ENCODE data around the gene NGFR. TPM values are rescaled to one million over a fixed set of nuclear protein-coding genes. Genes with fewer than 3 reads are reported as not detected.

Gene NGFR
- total RNA-seq, 1 donor from 2014 or later = 4.5 TPM

- H3K36me3 Mint-ChIP-seq (ENCODE audit: low read depth, unreplicated experiment) = peaks cover 4% of the 10 kb centered on the region
- DNase-seq (ENCODE audit: low spot score) = no peak
- no peak overlapping the region for H3K4me3 Mint-ChIP-seq (ENCODE audit: unreplicated experiment)
- H3K27me3 Mint-ChIP-seq (ENCODE audit: unreplicated experiment) = no peaks in the 10 kb centered on the region
- H3K27ac Mint-ChIP-seq (ENCODE audit: unreplicated experiment) = no peak overlapping the region
- no peaks in the 10 kb centered on the region for H3K9me3 Mint-ChIP-seq (ENCODE audit: unreplicated experiment)
- no peak for TF ChIP-seq CTCF (IDR thresholded peaks at IDR 0.05; ENCODE audit: unreplicated experiment)
- no peaks in the 10 kb centered on the region for H3K4me1 Mint-ChIP-seq (ENCODE audit: unreplicated experiment)
Observed at GRCh38 chr17:49555495-49556222, 60.6 kb downstream of the NGFR start.

GRCh38 chr17:49556223-49556943, 61.3 kb downstream of the NGFR start:
- Mint-ChIP-seq H3K9me3 (ENCODE audit: unreplicated experiment) (no peaks in the 10 kb centered on the region), H3K4me1 (ENCODE audit: unreplicated experiment) (no peaks in the 10 kb centered on the region), H3K27me3 (ENCODE audit: unreplicated experiment) (no peaks in the 10 kb centered on the region), H3K4me3 (ENCODE audit: unreplicated experiment) (no peak overlapping the region), H3K27ac (ENCODE audit: unreplicated experiment) (no peak overlapping the region), H3K36me3 (ENCODE audit: low read depth, unreplicated experiment) (peaks cover 4% of the 10 kb centered on the region)
- peak; percentile 94 for DNase-seq (ENCODE audit: low spot score)
- TF ChIP-seq CTCF (IDR thresholded peaks at IDR 0.05; ENCODE audit: unreplicated experiment) = peak; percentile 92

- no peaks in the 10 kb centered on the region for H3K4me1 Mint-ChIP-seq (ENCODE audit: unreplicated experiment)
Observed at GRCh38 chr17:49557312-49558024, 62.4 kb downstream of the NGFR start.

More at GRCh38 chr17:49557312-49558024, 62.4 kb downstream of the NGFR start:
- H3K9me3 Mint-ChIP-seq (ENCODE audit: unreplicated experiment) = no peaks in the 10 kb centered on the region
- H3K27me3 Mint-ChIP-seq (ENCODE audit: unreplicated experiment) = peaks cover under 1% of the 10 kb centered on the region
- peak; percentile 61 for DNase-seq (ENCODE audit: low spot score)
- peaks cover 4% of the 10 kb centered on the region for H3K36me3 Mint-ChIP-seq (ENCODE audit: low read depth, unreplicated experiment)
- TF ChIP-seq CTCF (IDR thresholded peaks at IDR 0.05; ENCODE audit: unreplicated experiment) = peak; percentile 48
- H3K4me3 Mint-ChIP-seq (ENCODE audit: unreplicated experiment) = no peak overlapping the region
- no peak overlapping the region for H3K27ac Mint-ChIP-seq (ENCODE audit: unreplicated experiment)

Small RNA genes lying within 50 kb of the gene (microRNA-seq; reads per million reads assigned to microRNA genes)
- not detected for gene MIR6165 (ENCODE audit: unreplicated experiment)

Other genes with a start within 250 kb of the NGFR start
- 36.0 TPM for gene ZNF652, start 133.0 kb upstream of the NGFR start, total RNA-seq (ENCODE audit: unreplicated experiment)
- gene PHB1, start 80.4 kb upstream of the NGFR start, total RNA-seq (ENCODE audit: unreplicated experiment) = 181 TPM
- 6.6 TPM for gene NXPH3, start 80.6 kb downstream of the NGFR start, total RNA-seq (ENCODE audit: unreplicated experiment)
- 55.6 TPM for gene SPOP, start 182.8 kb downstream of the NGFR start, total RNA-seq (ENCODE audit: unreplicated experiment)
- 84.3 TPM for gene SLC35B1, start 212.7 kb downstream of the NGFR start, total RNA-seq (ENCODE audit: unreplicated experiment)

Measured in endothelial cell (in vitro differentiated cells).